ENCODE data around the gene AP2S1.

AP2S1 gene

DNA sequence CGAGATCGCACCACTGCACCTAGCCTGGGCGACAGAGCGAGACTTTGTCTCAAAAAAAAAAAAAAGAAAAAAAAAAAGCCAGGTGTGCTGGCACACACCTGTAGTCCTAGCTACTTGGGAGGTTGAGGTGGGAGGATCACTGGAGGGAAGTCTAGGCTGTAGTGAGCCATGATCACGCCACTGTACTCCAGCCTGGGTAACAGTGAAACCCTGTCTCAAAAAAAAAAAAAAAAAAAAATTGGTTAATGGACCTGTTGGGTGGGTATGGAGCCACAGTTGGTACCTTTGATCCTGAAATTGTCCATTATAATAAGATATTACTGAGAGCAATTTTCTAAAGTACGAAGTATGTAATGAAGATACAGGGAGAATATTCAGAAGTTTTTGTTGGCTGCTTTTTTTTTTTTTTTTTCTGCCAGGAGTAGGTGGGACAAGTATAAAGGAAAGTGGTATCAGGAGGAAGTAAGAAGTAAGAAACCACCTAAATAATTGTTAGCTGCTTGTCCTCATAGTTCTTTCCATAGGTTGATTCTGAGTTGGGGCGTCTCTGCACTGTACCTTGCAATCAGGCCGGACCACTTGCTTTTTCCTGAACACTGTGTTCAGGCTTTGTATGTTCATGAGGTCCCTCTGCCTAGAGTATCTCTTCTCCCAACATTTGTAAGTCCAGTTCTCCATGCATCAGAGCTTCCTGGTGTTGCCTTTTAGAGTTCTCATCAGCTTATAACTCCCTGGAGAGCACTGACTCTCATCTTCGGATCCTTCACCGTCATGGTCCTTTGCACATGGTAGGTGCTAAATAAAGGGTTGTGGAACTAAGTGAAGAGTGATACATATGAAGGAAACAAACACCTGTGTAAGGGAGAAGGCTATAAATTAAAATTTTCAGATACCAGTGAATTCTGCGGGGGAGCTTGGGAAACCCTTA is 41.9 kb upstream of the AP2S1 start:
- ChIA-PET POLR2A (interaction anchor here (1.1 kb wide), 1 partner anchor 998 kb away, joined by 3 read pairs; no protein-coding TSS in a partner anchor), CTCF (interaction anchor here (0.5 to 0.6 kb wide), 3 partner anchors 52 to 188 kb away, joined by 3 to 7 read pairs (median 4); no protein-coding TSS in a partner anchor)
- Histone ChIP-seq H3K36me3 (ENCODE audit: control insufficient read depth in 2 of 2, insufficient read depth in 1 of 2, low read length in 2 of 2) (no peaks in the 10 kb centered on the region; a peak in 1 of 3 replicates), H3K27ac (ENCODE audit: extremely low read depth, low read depth, low read length) (no peak overlapping the region), H3K4me1 (ENCODE audit: control insufficient read depth, insufficient read depth, low read length) (peaks cover 22% of the 10 kb centered on the region), H3K4me3 (ENCODE audit: low read depth, low read length) (no peak overlapping the region), H3K9me3 (ENCODE audit: control insufficient read depth, insufficient read depth, low read depth, low read length) (no peaks in the 10 kb centered on the region; the same call in 1 of the 2 replicates)
- TF ChIP-seq GLIS2 (tag by site-specific recombination; IDR thresholded peaks at IDR 0.05) (no peak), ZNF704 (tag by site-specific recombination; IDR thresholded peaks at IDR 0.05) (no peak), YY1 (tag by site-specific recombination; IDR thresholded peaks at IDR 0.05) (no peak), KLF8 (tag by site-specific recombination; IDR thresholded peaks at IDR 0.05) (no peak), ZNF223 (tag by site-specific recombination; IDR thresholded peaks at IDR 0.05) (no peak), HOXA7 (CRISPR knock-in tag; IDR thresholded peaks at IDR 0.05; ENCODE audit: borderline replicate concordance) (no peak), SCRT2 (tag by site-specific recombination; IDR thresholded peaks at IDR 0.05) (peak; percentile 75), ZNF664 (tag by site-specific recombination; IDR thresholded peaks at IDR 0.05) (peak; percentile 43; the same call in 1 of the 2 replicates), ZNF362 (tag by site-specific recombination; IDR thresholded peaks at IDR 0.05) (peak; percentile 86), SCRT1 (tag by site-specific recombination; IDR thresholded peaks at IDR 0.05; ENCODE audit: borderline replicate concordance) (peak; percentile 83), ZNF18 (tag by site-specific recombination; IDR thresholded peaks at IDR 0.05) (no peak), ZNF654 (tag by site-specific recombination; IDR thresholded peaks at IDR 0.05; ENCODE audit: low read depth) (no peak), ZNF157 (tag by site-specific recombination; IDR thresholded peaks at IDR 0.05) (no peak), ZNF19 (tag by site-specific recombination; IDR thresholded peaks at IDR 0.05; ENCODE audit: low read depth) (no peak)

DNA sequence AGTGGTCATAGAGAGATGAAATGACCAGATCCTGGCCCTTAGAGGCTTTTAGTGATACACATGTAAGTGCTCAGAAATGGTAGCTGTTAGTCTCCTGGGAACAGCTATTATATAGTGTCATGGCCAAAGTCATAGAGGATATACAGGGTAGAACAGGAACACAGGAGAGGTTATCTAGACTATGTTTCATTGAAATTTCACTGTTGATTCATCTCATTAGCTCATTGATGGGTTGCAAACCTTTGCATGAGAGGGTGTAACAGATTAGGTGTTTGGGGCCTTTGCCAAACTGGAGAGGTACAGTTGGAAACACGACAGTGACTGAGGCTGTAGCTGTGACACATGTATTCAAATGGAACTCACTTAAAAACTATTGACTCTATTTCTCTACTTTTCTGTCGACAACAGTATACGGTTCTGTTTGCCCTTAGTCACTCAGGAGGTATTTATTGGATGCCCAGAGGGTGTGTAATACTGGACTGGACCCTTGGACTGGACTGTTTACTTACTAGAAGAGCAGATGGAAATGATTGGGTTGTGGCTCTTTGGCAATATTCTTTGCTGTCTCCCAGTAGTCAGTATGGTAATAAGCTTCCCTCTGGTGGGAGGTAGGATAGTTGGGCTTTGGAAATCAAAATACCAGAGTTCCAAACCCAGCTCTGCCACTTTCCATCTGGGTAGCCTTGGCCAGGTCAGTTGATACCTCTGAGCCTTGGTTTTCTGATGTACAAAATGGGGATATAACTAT is 40.0 kb upstream of the AP2S1 start:
- Histone ChIP-seq H3K4me3 (ENCODE audit: low read depth, low read length) (no peak overlapping the region), H3K36me3 (ENCODE audit: control insufficient read depth in 2 of 2, insufficient read depth in 1 of 2, low read length in 2 of 2) (no peaks in the 10 kb centered on the region; a peak in 1 of 3 replicates), H3K27ac (ENCODE audit: extremely low read depth, low read depth, low read length) (peak overlapping the region; percentile 30; the same call in 1 of the 2 replicates), H3K4me1 (ENCODE audit: control insufficient read depth, insufficient read depth, low read length) (peaks cover 25% of the 10 kb centered on the region), H3K9me3 (ENCODE audit: control insufficient read depth, insufficient read depth, low read depth, low read length) (no peaks in the 10 kb centered on the region; the same call in 1 of the 2 replicates)
- ChIA-PET CTCF (interaction anchor here (0.6 kb wide), 1 partner anchor 223 kb away, joined by 3 read pairs; the partner anchor contains the start of gene ZC3H4), POLR2A (no interaction called here)
- no peak for TF ChIP-seq ZNF341 (tag by site-specific recombination; IDR thresholded peaks at IDR 0.05; ENCODE audit: low read depth)
- TF ChIP-seq KLF7 (tag by site-specific recombination; IDR thresholded peaks at IDR 0.05; ENCODE audit: borderline replicate concordance): no peak
- TF ChIP-seq, protein P1, sequence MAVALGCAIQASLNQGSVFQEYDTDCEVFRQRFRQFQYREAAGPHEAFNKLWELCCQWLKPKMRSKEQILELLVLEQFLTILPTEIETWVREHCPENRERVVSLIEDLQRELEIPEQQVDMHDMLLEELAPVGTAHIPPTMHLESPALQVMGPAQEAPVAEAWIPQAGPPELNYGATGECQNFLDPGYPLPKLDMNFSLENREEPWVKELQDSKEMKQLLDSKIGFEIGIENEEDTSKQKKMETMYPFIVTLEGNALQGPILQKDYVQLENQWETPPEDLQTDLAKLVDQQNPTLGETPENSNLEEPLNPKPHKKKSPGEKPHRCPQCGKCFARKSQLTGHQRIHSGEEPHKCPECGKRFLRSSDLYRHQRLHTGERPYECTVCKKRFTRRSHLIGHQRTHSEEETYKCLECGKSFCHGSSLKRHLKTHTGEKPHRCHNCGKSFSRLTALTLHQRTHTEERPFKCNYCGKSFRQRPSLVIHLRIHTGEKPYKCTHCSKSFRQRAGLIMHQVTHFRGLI (tag by site-specific recombination; IDR thresholded peaks at IDR 0.05): peak; percentile 53; the same call in 1 of the 2 replicates
- no peak for TF ChIP-seq SP7 (tag by site-specific recombination; IDR thresholded peaks at IDR 0.05)

All from HEK293 (cell line).